Fibroblast of upper back skin (primary cell): ENCODE data around the gene TDP2.
A peak's percentile ranks its signal among the peaks of the same experiment; 100 is the strongest.

Source experiments
- DNase-seq: peaks from one replicate; pipeline ENCODE4 v3.0.0-alpha.2; 2013

The TDP2 gene, protein sequence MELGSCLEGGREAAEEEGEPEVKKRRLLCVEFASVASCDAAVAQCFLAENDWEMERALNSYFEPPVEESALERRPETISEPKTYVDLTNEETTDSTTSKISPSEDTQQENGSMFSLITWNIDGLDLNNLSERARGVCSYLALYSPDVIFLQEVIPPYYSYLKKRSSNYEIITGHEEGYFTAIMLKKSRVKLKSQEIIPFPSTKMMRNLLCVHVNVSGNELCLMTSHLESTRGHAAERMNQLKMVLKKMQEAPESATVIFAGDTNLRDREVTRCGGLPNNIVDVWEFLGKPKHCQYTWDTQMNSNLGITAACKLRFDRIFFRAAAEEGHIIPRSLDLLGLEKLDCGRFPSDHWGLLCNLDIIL

DNA sequence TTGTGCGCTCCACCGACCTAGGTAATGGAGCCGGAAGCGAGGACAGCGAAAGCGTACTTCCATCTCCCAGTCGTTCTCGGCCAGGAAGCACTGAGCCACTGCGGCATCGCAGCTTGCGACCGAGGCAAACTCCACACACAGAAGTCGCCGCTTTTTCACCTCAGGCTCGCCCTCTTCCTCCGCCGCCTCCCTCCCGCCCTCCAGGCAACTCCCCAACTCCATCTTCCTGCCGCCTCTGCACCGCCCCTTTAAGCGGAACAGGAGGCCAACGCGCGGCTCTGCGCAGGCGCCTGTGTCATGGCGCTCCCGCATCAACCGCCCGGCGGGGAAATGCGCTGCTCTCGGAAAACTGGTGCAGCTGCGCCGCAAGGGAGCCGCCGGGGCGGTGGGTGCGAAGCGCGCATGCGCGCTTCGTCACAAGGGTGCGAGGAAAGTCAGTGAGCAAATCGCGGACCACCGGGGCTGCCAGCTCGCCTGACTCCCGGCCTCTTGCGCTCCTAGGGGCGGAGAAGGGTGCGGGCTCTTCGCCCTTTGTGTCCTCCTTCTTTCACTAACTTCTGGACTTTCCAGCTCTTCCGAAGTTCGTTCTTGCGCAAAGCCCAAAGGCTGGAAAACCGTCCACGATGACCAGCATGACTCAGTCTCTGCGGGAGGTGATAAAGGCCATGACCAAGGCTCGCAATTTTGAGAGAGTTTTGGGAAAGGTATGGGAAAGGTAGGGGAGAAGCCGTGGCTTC is at the start of gene TDP2, which contains the start of gene ACOT13:
TSS of gene TDP2 (minus strand) at position 259 of the 737 bp plus-strand sequence. CDS start at position 222, 37 bp downstream.
TSS of gene ACOT13 (plus strand) at position 437 of the 737 bp plus-strand sequence. CDS start at position 624, 187 bp downstream.
- peak; percentile 97 for DNase-seq

DNA sequence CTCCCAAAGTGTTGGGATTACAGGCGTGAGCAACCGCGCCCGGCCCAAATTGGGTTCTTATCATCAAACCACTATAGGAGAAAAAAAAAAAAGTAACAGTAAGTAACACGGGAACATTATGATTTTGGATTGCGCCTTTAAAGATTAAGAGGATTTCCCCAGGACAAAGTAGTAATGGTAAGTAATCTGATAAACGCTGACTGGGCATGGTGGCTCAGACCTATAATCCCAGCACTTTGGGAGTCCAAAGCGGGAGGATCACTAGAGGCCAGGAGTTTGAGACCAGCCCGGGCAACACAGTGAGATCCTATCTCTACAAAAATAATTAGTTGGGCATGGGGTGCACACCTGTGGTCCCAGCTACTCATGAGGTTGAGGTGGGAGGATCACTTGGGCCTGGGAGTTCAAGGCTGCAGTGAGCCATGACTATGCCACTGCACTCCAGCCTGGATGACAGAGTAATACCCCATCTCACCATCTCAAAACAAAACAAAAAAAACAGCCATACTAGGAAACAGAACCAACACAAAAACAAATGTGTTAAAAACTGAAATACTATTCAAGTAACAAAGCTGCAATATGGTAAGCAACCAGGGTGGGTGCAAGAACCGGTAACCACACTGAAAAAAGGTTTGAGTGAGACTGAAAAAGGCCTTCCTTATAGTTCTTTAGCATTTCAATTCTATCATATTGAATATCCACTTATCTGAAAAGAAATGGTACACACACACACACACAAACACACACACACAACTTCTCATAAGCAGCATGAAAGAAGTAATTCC is 44.0 kb upstream of the TDP2 start:
- no peak for DNase-seq

DNA sequence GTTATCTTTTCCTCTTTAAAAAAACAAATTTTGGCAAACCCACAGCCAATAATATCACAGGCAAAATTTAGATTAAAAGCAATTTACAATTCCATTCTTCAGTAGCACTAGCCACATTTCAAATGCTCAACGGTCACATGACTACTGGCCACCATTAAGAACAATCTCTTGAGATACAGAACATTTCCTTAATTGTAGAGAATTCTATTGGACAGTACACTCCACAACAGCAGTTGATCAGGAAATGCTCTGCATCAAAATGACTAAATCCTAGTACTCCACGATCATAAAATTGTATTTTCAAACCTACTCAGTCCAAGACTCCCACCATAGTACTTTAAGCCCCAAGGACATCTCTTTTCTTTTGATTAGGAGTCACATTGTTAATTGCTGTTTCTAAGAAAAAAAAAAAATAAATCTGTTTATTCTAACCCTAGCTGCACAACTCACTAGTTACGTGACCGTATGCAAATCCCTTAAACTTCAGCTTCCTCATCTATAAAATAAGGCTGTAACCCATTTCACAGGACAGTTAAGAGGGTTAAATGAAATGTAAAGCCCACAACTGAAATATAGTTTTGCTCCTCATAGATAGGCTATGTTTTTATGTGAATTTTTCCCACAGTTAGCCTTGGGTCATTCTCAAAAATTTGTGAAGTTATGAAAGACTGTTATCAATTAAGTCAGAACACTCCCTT is 42.5 kb upstream of the TDP2 start:
- DNase-seq: no peak

DNA sequence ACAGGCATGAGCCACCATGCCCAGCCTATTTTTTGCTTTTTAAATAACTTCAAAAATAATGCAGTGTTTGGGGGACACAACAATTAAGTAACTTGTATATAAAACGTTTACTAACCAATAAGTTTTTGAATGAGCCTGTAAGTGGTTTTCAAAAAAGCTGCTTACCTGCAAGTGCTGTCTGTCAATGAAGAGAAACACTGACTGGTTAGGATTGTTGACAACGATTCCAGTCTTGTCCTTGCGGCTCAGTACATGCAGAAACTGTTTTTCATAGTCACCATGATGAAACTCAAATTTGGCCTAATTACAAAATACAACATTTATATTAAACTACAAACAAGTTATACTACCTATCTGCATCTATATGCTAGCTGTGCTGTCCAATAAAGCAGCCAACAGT is 41.9 kb upstream of the TDP2 start:
- DNase-seq: no peak

DNA sequence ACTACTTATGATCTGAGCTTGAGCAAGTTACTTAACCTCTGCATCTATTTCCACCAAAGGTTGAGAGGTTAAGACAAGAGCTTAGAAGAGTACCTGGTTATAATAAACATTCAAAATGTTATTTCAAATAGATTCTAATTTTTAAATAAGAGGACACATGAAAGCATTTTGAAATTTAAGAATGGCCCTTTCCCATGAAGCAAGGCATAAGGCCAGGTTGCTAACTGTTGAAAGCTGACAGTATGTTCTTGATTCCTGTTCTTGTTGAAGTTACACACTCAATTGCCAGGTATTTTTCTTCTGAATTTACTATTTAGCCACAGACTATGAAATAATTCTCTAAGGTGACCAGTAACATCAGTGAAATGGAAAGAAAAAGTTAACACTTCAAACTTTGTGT is 37.8 kb upstream of the TDP2 start:
- DNase-seq: no peak

DNA sequence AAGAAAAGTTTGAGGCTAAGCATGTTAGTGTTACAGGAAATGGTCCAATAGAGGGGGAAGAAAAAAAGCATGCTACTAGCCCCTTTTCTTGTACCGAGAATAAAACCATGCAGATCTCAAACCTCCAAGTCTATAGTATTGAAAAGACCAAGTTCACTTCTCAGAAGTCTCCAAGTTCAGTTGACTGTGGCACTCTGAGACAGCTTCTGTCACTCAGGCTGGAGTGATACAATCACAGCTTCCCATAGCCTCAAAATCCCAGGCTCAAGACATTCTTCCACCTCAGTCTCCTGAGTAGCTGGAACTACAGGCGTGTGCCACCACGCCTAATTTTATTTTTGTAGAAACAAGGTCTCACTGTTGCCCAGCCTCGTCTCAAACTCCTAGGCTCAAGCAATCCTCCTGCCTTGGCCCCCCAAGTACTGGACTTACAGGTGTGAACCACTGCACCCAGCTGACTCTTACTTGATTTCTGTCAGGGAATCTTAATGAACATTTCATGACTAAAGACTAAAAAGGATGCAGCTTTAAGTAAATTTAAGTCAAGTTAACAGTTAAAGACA is 36.1 kb upstream of the TDP2 start:
- DNase-seq: no peak

DNA sequence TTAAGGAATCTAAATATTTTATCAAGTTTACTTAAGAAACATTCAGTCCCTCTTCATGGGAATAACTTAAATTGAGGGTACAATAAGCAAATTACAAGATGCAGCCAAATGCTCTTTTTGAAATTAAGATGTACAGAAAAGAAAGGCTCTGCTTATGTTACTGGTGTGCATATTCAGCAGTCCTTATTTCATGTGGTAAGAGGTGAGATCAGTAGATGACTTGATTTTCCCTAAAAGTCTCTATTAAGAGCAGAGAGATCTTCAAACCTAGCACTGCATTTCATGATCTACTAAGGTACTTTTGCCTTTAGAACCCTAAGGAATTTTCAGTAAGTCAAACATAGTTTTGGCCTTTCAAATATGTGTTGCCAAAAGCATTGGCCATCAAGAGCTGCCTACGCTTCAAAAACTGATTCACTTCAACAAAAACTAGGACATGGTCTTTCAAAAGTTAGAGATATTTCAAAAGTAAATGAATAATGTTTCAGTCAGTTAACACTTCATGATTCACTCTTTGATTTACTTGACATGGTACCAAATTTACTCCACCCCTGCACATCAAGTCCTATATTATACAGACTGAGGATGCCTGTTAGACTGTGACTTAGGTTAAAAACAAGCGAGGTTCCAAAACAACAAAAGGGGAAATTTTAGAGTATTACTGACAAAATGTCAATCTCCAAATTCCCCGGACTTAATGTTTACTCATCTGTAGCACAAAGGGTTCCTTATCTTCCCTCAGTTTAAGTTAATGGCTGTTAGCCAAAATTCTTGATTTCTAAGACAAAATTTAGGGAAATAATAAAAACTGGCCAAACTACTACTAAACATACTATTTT is 33.0 kb upstream of the TDP2 start:
- peak; percentile 6 for DNase-seq

DNA sequence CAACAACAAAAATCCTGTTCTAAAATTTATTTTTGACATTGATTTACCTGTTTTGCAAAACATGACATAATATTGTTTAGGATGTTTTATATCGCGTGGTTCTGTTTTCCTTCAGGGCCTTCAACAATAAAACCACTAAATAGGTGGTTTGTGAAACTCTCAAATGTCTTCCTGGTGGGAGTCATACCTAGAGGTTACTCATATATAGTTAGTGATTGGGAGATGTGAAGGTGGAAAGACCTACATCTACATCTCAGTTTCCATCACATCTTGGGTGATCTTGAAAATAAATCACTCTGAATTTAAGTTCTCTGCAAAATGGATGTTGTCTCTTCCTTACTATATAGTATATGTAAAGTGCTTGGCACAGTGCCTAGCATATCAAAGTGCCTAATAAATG is 29.4 kb upstream of the TDP2 start:
- no peak for DNase-seq

DNA sequence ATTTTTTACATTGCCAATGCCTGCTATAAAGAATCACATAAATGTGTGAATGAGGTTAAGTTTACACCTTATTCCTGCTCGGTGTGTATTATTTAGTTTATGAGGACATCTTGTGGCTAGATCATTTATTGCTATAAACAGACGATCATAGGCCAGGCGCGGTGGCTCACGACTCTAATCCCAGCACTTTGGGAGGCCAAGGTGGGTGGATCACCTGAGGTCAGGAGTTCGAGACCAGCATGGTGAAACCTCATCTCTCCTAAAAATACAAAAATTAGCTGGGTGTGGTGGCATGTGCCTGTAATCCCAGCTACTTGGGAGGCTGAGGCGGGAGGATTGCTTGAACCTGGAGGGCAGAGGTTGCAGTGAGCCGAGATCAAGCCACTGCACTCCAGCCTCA is 28.9 kb upstream of the TDP2 start:
- peak; percentile 34 for DNase-seq

DNA sequence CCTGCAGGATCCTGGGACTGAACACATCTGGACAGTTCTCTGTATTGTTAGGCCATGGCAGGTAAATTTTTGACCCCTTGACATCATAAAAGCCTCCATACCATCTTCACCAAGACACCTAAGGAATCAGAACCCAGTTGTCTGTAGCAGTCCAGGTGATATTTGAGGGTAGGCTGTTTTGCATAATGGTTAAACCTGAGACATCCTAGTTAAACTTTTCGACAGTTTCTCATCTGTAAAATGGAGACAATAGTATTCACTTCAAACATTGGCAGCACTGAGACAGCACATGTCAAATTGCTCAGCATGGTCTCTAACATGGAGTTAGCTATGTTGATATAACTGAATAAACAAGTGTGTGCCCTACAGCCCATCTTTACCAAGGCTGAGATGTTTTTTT is 27.5 kb upstream of the TDP2 start:
- DNase-seq: no peak

DNA sequence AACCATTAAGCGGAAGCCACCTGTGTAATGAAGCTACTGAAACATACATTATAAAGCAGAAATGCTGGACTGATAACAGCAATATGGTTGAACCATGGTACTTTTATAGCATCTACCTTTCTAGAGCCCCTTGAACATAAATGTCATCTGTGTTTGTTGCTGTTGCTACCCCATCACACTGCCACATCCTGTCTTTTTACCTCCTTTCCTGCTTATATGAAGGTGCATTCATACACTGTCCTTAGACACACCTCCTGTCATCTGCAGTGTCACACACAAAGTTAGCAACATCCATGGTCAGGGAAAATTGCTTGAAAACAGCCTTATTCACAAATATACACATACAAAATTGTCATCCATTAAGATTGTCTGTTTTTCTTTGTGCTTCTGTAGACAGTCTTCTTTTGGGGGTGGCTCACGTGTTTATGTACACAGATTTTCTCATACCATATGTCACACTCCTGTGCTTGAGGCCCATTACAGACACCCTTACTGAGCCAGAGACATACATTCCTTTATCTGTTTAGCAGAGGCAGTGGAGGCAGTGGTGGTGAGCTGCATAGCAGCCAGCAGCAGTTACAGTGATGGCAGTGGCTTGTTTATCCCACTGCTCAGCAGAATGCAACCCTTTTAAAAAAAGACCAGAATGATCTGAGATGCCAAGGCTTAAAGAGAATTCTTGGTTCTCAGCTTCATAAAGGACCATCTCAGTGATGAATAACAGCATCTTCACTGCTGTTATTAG is 26.3 kb upstream of the TDP2 start:
- no peak for DNase-seq

DNA sequence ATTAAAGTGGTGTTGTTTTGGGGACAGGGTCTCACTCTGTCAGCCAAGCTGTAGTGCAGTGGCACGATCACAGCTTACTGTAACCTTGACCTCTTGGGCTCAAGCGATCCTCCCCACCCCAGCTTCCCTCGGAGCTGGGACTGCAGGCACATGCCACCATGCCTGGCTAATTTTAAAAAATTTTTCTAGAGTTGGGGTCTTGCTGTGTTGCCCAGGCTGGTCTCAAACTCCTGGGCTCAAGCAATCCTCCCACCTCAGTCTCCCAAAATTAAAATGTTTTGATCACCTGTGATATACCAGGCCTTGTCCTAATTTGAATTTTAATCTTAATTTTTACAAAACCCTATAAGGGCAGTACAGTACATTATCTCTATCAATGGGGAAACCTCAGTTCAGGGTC is 25.7 kb upstream of the TDP2 start:
- no peak for DNase-seq

DNA sequence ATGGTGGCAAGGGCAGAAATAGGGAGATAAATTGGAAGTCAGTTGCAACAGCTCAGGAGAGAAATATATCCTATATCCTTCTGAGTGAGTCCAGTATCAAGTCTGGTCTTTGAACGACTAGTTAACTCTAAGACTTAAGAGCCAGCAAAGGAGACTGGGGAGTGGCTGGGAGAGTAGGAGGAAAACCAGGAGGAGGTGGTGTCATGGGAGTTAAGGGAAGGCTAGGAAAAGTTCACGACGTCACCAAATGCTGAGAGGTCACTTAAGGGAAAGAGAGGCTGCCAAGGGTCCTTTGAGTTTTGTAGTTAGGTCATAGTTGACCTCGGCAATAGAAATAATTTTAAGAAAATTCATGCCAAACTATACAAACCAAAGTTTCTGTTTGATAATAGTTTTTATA is 25.3 kb upstream of the TDP2 start:
- no peak for DNase-seq

DNA sequence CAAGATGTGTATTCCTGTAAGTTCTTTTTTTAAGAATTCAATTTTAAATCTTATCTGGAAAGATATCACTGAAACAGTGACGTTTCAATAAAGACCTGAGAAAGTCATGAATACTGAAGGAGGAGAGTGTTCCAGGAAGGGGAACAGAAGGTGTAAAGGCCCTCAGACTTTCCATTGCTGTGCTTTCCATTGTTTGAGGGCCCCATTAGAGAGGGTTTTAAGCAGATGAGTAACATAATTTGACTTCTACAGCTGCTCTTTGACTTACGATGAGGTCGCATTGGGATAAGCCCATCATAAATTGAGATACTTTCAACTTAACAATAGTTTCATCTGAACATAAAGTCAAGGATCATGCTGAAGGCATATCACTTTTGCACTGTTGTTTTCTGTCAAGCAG is 24.9 kb upstream of the TDP2 start:
- DNase-seq: no peak

DNA sequence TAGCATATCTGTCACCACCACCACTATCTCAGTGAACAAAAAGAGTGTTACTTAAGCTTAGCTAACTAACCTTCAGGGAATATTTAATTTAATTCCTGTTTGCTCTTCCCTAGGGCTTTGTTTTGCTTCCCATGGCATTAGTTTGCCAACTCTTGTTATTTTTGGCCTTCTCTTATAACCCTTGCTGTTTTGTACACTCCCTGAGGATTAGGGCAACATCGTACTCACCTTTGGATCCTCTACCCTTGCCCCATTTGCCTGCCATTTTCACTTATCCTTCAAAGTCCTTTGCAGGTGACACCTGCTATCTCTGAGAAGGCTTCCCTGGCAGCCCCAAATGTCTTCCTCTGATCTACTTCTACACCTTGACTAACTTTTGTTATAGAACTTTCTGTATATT is 23.9 kb upstream of the TDP2 start:
- no peak for DNase-seq

DNA sequence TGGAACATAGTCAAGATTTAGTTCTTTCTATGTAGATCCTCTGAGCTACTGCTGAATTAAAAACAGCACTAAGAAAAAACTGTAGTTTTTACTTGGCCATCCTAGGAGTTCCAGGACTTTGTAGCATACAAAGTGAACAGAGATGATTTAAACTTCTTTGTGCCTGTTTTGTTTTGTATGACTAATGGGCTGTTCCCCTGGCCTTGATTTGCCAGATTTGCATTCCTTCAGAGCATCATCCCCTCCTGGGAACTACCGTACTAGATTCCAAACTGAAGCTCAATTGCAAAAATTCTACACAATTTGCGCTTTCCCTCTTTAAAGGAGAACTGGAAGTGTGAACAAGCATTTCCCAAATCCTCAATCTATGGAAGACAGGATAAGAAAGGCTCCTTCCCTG is 23.3 kb upstream of the TDP2 start:
- peak; percentile 44 for DNase-seq

DNA sequence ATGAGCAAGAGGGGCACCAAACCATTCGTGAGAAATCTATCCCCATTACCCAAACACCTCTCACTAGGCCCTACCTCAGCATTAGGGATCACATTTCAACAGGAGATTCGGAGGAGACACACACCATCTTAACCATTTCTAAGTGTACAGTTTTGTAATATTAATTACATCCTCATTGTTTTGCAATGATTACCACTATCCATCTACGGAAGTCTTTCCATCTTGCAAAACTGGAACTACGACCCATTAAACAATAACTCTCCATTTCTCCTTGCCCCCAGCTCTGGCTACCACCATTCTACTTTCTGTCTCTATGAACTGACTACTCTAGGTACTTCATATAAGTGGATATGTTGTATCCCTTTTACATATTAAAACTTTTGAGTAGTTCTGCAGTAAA is 20.2 kb upstream of the TDP2 start:
- no peak for DNase-seq

DNA sequence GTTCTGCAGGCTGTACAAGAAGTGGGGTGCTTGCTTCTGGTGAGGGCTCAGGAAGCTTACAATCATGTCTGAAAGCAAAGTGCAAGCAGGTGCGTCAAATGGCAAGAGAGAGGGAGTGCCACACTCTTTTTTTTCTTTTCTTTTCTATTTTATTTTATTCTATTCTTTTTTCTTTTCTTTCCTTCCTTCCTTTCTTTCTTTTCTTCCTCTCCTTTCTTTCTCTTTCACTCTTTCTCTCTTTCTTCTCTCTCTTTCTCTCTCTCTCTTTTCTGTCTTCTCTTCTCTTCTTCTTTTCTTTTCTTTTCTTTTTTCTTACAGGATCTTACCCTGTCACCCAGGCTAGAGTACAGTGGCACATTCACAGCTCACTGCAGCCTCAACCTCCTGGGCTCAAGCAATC is 19.7 kb upstream of the TDP2 start:
- no peak for DNase-seq

DNA sequence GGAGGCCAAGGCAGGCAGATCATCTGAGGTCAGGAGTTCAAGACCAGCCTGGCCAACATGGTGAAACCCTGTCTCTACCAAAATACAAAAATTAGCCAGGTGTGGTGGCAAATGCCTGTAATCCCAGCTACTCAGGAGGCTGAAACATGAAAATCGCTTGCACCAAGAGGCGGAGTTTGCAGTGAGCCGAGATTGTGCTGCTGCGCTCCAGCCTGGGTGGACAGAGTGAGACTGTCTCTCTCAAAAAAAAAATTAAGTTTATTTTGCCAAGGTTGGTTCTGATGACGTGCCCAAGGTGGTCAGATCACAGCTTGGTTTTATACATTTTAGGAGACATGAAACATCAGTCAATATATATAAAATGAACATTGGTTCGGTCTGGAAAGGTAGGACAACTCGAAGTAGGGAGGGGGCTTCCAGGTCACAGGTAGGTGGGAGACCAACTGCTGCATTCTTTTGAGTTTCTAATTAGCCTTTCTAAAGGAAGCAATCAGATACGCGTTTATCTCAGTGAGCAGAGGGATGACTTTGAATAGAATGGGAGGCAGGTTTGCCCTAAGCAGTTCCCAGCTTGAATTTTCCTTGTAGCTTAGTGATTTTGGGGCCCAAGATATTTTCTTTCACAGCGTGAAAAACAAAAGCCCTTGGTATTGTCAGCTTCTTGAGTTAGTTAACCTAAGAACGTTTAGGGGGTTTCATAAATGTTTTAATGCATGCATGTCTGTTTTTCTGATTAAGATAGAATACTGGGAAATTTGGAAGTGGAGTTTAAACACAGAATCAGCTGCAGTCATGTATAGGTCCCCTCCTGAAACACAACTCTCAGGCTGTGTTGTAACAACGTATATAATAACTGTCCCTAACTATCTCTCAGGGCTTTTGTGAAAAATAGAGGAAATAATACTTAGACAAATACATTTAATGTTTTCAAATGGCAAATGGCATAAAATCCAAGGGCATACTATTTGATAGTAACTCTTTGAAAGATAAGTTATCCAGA is 16.9 kb upstream of the TDP2 start:
- DNase-seq: no peak

DNA sequence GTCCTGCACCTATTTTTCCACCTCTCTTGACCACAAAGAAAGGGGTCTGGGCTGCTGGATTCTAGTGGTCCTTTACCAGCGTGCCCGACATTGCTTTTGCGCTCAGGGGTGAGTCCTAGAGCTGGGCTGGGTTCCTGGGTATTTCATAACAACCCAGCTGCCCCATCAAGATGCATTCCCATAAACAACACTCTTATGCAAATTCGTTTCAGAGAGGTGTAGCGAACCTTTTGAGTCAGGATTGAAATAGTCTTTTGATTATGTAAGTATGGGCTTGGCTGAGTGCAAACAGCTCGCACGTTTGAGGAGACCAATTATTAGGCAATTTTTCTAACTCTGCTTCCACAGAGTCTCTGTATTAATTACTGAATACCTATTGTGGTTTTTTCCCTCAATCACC is 13.9 kb upstream of the TDP2 start:
- DNase-seq: no peak
